Hypothalamus (tissue), 51 donors: ENCODE data around the gene PCDHB8.
"Not testable (repeated sequence)": the region's sequence is repeated elsewhere in the genome, so short reads cannot be mapped to it uniquely, and the experiment has no call there.

Source experiments
- DNase-seq, 51 donors: peaks; one replicate each; lab custom pipeline; 2025; lab: John Stamatoyannopoulos, UW

PCDHB8 gene

DNA sequence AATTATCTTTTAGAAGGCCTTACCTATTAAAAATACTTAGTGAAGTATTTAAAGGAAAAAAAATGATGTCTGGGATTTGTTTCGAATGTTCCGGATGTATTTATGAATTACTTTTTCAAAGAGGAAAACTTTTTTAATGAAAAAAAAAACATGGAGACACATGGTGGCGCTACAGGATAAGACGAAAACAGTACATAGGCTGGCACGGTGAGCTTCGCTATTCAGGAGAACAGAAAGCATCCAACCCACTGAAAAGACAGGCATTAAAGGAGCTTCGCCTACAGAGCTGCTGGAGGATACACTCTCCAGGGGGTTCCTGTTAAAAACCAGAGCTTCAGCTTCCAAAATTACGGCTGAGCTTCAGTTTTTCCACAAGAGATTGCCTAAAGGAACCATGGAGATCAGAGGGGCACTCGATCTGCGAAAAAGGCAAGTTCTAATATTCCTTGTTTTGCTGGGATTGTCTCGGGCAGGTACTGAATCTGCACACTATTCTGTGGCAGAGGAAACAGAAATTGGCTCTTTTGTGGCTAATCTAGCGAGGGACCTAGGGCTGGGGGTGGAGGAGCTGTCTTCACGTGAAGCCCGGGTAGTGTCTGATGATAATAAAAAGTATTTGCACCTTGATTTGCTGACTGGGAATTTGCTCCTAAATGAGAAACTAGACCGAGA, 45.7 kb downstream of the PCDHB8 start, which contains the start of gene PCDHB14:
Gene PCDHB14 (plus strand): TSS at position 232 of the 672 bp plus-strand sequence. CDS start 163 bp downstream, at position 395.
- DNase-seq = no peak

DNA sequence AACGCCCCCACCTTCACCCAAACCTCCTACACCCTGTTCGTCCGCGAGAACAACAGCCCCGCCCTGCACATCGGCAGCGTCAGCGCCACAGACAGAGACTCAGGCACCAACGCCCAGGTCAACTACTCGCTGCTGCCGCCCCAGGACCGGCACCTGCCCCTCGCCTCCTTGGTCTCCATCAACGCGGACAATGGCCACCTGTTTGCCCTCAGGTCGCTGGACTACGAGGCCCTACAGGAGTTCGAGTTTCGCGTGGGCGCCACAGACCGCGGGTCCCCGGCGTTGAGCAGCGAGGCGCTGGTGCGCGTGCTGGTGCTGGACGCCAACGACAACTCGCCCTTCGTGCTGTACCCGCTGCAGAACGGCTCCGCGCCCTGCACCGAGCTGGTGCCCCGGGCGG, 47.3 kb downstream of the PCDHB8 start:
- DNase-seq = not testable (repeated sequence)

DNA sequence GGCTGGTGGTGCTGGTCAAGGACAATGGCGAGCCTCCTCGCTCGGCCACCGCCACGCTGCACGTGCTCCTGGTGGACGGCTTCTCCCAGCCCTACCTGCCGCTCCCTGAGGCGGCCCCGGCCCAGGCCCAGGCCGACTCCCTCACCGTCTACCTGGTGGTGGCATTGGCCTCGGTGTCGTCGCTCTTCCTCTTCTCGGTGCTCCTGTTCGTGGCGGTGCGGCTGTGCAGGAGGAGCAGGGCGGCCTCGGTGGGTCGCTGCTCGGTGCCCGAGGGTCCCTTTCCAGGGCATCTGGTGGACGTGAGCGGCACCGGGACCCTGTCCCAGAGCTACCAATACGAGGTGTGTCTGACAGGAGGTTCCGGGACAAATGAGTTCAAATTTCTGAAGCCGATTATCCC, 47.8 kb downstream of the PCDHB8 start:
- not testable (repeated sequence) for DNase-seq
